ENCODE results near the gene RAD51B. TPM values are rescaled to one million over a fixed set of nuclear protein-coding genes. Genes with fewer than 3 reads are reported as not detected.
A peak's percentile ranks its signal among the peaks of the same experiment; 100 is the strongest.

RAD51B gene
- total RNA-seq, 1 donor from 2014 or later, result 28.5 TPM

DNA sequence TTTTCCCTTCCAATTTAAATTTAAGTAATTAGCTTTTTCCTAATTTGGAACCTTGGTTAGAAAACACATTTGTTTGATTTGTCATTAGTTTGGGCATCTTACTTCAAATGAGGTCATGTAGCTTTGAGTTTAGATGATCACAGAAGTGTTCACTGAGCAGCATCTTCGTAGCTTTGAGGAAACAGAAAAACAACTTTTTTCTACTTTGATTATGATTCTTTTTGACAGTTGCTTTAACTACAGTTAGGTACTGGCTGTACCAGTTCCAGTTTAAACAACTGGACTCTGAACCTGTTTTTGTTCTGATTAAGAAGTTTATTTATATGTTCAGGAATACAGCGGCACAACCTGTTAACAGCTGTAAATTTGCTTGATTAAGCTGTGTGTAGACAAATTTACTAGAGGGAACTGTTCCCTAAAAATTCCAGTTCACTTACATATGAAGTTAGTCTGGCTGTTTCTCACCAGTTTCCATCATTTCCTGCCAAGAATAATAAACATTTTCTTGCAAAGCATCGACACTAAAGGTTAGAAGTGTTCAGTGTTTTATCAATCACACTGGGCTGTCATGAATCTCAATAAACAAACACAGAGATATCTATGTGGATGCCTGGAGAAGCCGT lies 191.9 kb downstream of the RAD51B start:
- peak overlapping the region in 1 of 2 donors; percentile 10 for H3K4me3 ChIP-seq
- DNase-seq (ENCODE audit: extremely low spot score in 2 of 2), result no peak
- H3K27me3 ChIP-seq, result no peaks in the 10 kb centered on the region
- no peaks in the 10 kb centered on the region for H3K9me3 ChIP-seq
- intact Hi-C loops (cut with DNase I), result no loop called here
- TF ChIP-seq, protein P1, sequence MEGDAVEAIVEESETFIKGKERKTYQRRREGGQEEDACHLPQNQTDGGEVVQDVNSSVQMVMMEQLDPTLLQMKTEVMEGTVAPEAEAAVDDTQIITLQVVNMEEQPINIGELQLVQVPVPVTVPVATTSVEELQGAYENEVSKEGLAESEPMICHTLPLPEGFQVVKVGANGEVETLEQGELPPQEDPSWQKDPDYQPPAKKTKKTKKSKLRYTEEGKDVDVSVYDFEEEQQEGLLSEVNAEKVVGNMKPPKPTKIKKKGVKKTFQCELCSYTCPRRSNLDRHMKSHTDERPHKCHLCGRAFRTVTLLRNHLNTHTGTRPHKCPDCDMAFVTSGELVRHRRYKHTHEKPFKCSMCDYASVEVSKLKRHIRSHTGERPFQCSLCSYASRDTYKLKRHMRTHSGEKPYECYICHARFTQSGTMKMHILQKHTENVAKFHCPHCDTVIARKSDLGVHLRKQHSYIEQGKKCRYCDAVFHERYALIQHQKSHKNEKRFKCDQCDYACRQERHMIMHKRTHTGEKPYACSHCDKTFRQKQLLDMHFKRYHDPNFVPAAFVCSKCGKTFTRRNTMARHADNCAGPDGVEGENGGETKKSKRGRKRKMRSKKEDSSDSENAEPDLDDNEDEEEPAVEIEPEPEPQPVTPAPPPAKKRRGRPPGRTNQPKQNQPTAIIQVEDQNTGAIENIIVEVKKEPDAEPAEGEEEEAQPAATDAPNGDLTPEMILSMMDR (IDR thresholded peaks at IDR 0.05), result no peak
- no peak for TF ChIP-seq POLR2A (IDR thresholded peaks at IDR 0.05)
- no peak for TF ChIP-seq POLR2AphosphoS5 (IDR thresholded peaks at IDR 0.05; ENCODE audit: insufficient read depth in 1 of 2, low read depth in 1 of 2)
- no peaks in the 10 kb centered on the region for H3K36me3 ChIP-seq
- peaks cover 21% of the 10 kb centered on the region for H3K4me1 ChIP-seq
- peak overlapping the region; percentile 36 for H3K27ac ChIP-seq

DNA sequence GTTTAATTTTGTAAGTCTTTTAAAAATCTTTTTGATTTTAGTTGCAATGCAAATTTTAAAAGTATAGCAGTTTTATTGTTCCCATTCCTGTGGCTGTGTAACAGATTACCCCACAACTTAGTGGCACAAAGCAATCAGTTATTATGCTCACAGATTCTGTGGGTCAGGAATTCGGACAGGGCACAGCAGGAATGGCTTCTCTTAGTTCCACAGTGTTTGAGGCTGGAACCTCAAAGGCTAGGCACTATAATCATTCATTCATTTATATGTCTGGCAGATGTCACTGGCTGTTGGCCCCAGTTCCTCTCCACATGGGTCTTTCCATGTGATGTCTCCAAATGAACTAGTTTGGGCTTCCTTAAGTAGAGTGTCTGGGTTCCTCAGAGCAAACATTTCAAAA lies 193.3 kb downstream of the RAD51B start:
- intact Hi-C loops (cut with DNase I), result no loop called here
- H3K27me3 ChIP-seq, result no peaks in the 10 kb centered on the region
- no peak for DNase-seq (ENCODE audit: extremely low spot score in 2 of 2)
- no peak for TF ChIP-seq POLR2A (IDR thresholded peaks at IDR 0.05)
- no peak for TF ChIP-seq POLR2AphosphoS5 (IDR thresholded peaks at IDR 0.05; ENCODE audit: insufficient read depth in 1 of 2, low read depth in 1 of 2)
- TF ChIP-seq, protein P1 (IDR thresholded peaks at IDR 0.05), result no peak
- H3K4me1 ChIP-seq, result peaks cover 21% of the 10 kb centered on the region
- no peak overlapping the region for H3K4me3 ChIP-seq
- H3K27ac ChIP-seq, result peak overlapping the region; percentile 18
- no peaks in the 10 kb centered on the region for H3K36me3 ChIP-seq
- H3K9me3 ChIP-seq, result no peaks in the 10 kb centered on the region

DNA sequence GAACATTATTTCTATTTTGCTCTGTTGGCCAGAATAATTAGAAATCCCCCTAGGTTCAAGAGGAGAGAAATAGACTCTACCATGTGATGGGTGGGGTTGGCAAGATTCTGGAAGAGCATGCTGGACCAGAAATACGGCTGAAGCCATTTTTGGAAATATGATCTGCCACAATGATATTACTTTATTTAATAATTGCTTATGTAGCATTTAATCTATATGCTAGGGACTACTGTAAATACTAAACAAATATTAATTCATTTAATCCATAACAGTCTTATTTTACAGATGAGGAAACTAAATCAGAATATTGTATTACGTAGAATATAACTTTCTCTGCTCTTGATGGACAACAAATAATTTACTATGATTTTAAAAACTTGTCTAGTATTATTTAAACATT lies 193.7 kb downstream of the RAD51B start:
- Histone ChIP-seq H3K36me3 (no peaks in the 10 kb centered on the region), H3K27me3 (no peaks in the 10 kb centered on the region), H3K27ac (no peak overlapping the region), H3K4me3 (no peak overlapping the region), H3K4me1 (peaks cover 21% of the 10 kb centered on the region), H3K9me3 (no peaks in the 10 kb centered on the region)
- intact Hi-C loops (cut with DNase I), result no loop called here
- DNase-seq (ENCODE audit: extremely low spot score in 2 of 2), result no peak
- TF ChIP-seq, protein P1 (IDR thresholded peaks at IDR 0.05), result no peak

DNA sequence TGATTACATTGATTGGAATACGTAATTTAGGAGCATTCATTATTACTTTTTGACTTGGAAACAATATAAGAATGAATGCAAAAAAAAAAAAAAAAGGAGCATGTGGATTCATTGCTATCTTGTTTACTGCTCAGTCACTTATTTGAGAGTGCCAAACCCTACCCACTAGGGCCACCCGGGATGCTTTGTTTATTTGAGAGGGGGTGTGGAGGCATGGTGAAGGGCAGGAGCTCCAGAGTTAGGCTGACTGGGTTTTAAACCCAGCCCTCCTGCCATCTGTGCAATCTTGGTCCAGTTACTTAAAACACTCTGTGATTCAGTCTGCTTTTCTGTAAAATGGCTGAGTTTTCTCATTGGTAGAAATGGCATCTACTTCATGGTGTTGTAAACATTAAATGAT lies 195.2 kb downstream of the RAD51B start:
- Histone ChIP-seq H3K4me3 (no peak overlapping the region), H3K27me3 (no peaks in the 10 kb centered on the region), H3K27ac (no peak overlapping the region), H3K4me1 (peaks cover 21% of the 10 kb centered on the region), H3K36me3 (no peaks in the 10 kb centered on the region), H3K9me3 (no peaks in the 10 kb centered on the region)
- intact Hi-C loops (cut with DNase I), result no loop called here
- DNase-seq (ENCODE audit: extremely low spot score in 2 of 2), result no peak
- TF ChIP-seq, protein P1 (IDR thresholded peaks at IDR 0.05), result no peak
- TF ChIP-seq POLR2AphosphoS5 (IDR thresholded peaks at IDR 0.05; ENCODE audit: insufficient read depth in 1 of 2, low read depth in 1 of 2) (no peak), POLR2A (IDR thresholded peaks at IDR 0.05) (no peak)

DNA sequence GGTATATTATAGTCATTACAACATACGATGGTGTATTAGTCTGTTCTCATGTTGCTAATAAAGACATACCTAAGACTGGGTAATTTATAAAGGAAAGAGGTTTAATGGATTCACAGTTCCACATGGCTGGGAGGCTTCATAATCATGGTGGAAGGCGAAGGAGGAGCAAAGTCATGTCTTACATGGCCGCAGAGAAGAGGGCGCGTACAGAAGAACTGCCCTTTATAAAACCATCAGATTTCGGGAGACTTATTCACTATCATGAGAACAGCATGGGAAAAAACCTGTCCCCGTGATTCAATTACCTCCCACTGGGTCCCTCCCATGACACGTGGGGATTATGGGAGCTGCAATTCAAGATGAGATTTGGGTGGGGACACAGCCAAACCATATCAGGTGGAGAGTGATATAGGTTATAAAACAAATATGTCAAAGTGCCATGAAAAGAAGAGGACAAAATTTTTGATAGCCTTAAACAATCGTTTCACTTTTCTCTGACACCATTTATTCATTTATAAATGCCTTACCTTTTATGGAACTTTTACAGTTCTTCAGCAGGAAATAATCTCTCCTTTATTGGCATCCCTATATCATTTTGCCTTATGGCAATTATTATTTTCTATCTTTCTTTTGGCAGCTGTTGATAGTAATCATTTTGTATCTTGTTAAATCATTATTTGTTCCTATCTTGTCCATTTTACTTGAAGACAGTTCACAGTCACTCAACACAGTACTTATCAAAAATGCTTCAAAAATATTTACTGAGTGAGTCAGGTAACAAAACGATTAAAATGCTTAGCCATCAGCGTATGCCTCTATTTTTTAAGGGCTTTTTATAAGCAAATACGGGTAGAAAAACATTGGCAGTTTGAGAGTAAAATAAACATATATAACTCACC lies 196.0 kb downstream of the RAD51B start:
- intact Hi-C loops (cut with DNase I), result no loop called here
- Histone ChIP-seq H3K4me3 (no peak overlapping the region), H3K27ac (peak overlapping the region; percentile 37), H3K9me3 (no peaks in the 10 kb centered on the region), H3K27me3 (no peaks in the 10 kb centered on the region), H3K4me1 (peaks cover 24% of the 10 kb centered on the region), H3K36me3 (no peaks in the 10 kb centered on the region)
- no peak for DNase-seq (ENCODE audit: extremely low spot score in 2 of 2)
- TF ChIP-seq POLR2A (IDR thresholded peaks at IDR 0.05) (no peak), POLR2AphosphoS5 (IDR thresholded peaks at IDR 0.05; ENCODE audit: insufficient read depth in 1 of 2, low read depth in 1 of 2) (no peak)
- TF ChIP-seq, protein P1 (IDR thresholded peaks at IDR 0.05), result no peak

Measured in vagina (tissue), 2 donors.